Motor neuron (in vitro differentiated cells): ENCODE measurements around the gene DNAJC12. TPM values are rescaled to one million over a fixed set of nuclear protein-coding genes. Genes with fewer than 3 reads are reported as not detected.
A peak's percentile ranks its signal among the peaks of the same experiment; 100 is the strongest.

Experiments
- ATAC-seq, 8 experiments: fragments of 200-7000 bp; cut with Tn5 transposase; replicated peaks in 6 of 8; 2 replicates each; pipeline ENCODE4 v1.8.0; 2021; ENCODE audit warnings: mild to moderate bottlenecking in 8 of 8, moderate library complexity in 8 of 8
- H3K27ac ChIP-seq, 2 donors: fragments of 250-450 bp; sonication (Bioruptor Pico); 2 replicates each; pipeline ENCODE4 v1.9.0; 2021; ENCODE audit warnings: antibody characterized with exemption in 2 of 2, mild to moderate bottlenecking in 2 of 2, moderate library complexity in 1 of 2
- H3K4me1 ChIP-seq, 2 donors: fragments of 250-450 bp; sonication (Bioruptor Pico); replicated peaks in 1 of 2; 2 replicates each; pipeline ENCODE4 v1.6.1; 2021; ENCODE audit warnings: antibody characterized with exemption in 2 of 2, mild to moderate bottlenecking in 2 of 2, moderate library complexity in 1 of 2
- H3K4me3 ChIP-seq, 5 donors: fragments of 250-450 bp; sonication (Bioruptor Pico); 2 replicates each; pipeline ENCODE4 v1.9.0; 2021; ENCODE audit warnings: antibody characterized with exemption in 5 of 5, mild to moderate bottlenecking in 5 of 5, moderate library complexity in 4 of 5
- WGBS, 10 experiments: fragments of 450-650 bp; shearing (Covaris generic); methylation state at CpG; one replicate each; pipeline ENCODE4 v1.0.0; 2022; 5-methylcytosine and 5-hydroxymethylcytosine counted together
- in situ Hi-C, 9 experiments: fragments of 400-800 bp; cut with MboI; loops; one replicate each; pipeline ENCODE4 v1.15.0; 2021; ENCODE audit warnings: low sequenced_read_pairs in 9 of 9, low pct_unique_long_range_greater_than_20kb in 2 of 9; ENCODE audit not compliant: unreplicated experiment in 9 of 9
- total RNA-seq, 8 experiments: library from RNA; unstranded; fragments of 300-600 nt; gene quantifications; 2 replicates each; pipeline versions ENCODE4 v1.2.3 to v1.2.4, GENCODE V29; 2022

DNAJC12 gene
- total RNA-seq, 8 experiments from 2014 or later, result 18.3 to 175 (median 50.1) TPM

- Histone ChIP-seq H3K4me3 (no peak overlapping the region), H3K4me1 (peaks cover 9 to 18% of the 10 kb centered on the region in 2 donors), H3K27ac (no peak overlapping the region)
- ATAC-seq, result peak in 4 of 8 experiments; percentile 21 to 83 (median 40)
- in situ Hi-C loops, result no loop called here
- 40 to 82% (median 63%) methylated on average over 1 to 3 of the region's 3 CpGs; no CpG with 5 or more reads in 1 of the 10 experiments for WGBS, 10 experiments
These were observed 34.2 kb downstream of the DNAJC12 start for GRCh38 chr10:67803588-67804394.

GRCh38 chr10:67802767-67803538, 35.0 kb downstream of the DNAJC12 start:
- WGBS, 10 experiments, result 83 to 100% (median 90%) methylated on average over 1 to 5 of the region's 10 CpGs; no CpG with 5 or more reads in 3 of the 10 experiments
- in situ Hi-C loops, result no loop called here
- peak in 1 of 8 experiments; percentile 8 for ATAC-seq
- H3K4me1 ChIP-seq, result peaks cover 5 to 9% of the 10 kb centered on the region in 2 donors
- H3K4me3 ChIP-seq, result no peak overlapping the region
- H3K27ac ChIP-seq, result no peak overlapping the region

- no peak overlapping the region for H3K4me3 ChIP-seq
- H3K4me1 ChIP-seq, result peaks cover 0 to 5% of the 10 kb centered on the region in 2 donors
- ATAC-seq, result no peak
- no peak overlapping the region for H3K27ac ChIP-seq
- in situ Hi-C loops, result no loop called here
- 78 to 100% (median 96%) methylated on average over 1 of the region's 1 CpG; no CpG with 5 or more reads in 2 of the 10 experiments for WGBS, 10 experiments
These were observed 36.9 kb downstream of the DNAJC12 start for GRCh38 chr10:67801118-67801517.

DNA sequence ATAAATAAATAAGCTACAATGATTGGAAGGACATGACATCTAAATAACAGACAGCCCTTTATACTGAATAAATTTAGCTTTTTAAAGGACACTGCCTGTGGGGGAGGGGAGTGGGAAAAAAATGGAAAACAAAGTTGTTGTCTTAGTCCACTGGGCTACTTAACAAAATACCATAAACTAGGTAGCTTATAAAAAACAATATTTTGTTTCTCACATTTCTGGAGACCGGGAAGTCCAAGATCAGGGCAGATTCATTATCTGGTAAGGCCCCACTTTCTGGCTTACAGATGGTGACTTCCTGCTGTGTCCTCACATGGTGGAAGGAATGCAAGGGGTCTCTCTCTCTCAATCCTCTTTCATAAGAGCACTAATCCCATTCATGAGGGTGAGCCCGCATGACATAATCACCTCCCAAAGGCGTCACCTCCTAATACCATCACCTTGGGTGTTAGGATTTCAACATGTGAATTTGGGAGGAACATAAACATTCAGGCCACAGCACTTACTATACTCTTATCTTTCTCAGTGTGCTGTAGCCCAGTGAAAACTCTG, 43.0 kb downstream of the DNAJC12 start:
- Histone ChIP-seq H3K27ac (no peak overlapping the region), H3K4me3 (no peak overlapping the region), H3K4me1 (peaks cover 20 to 22% of the 10 kb centered on the region in 2 donors)
- WGBS, 10 experiments, result 32 to 93% (median 72%) methylated on average over 1 to 3 of the region's 3 CpGs; no CpG with 5 or more reads in 2 of the 10 experiments
- in situ Hi-C loops, result no loop called here
- peak in 1 of 8 experiments; percentile 24 for ATAC-seq

- Histone ChIP-seq H3K27ac (no peak overlapping the region), H3K4me3 (no peak overlapping the region), H3K4me1 (peaks cover 24 to 25% of the 10 kb centered on the region in 2 donors)
- ATAC-seq, result no peak
- in situ Hi-C loops, result no loop called here
- WGBS, 10 experiments, result 51 to 100% (median 94%) methylated on average over 1 to 4 of the region's 4 CpGs
These were observed 43.7 kb downstream of the DNAJC12 start for GRCh38 chr10:67794256-67794655.

GRCh38 chr10:67793313-67793712, 44.7 kb downstream of the DNAJC12 start:
- Histone ChIP-seq H3K4me1 (peaks cover 24 to 25% of the 10 kb centered on the region in 2 donors), H3K4me3 (no peak overlapping the region), H3K27ac (no peak overlapping the region)
- no peak for ATAC-seq
- in situ Hi-C loops, result no loop called here
- WGBS, 10 experiments, result 0 to 50% (median 31%) methylated on average over 1 to 2 of the region's 2 CpGs; no CpG with 5 or more reads in 1 of the 10 experiments

GRCh38 chr10:67792653-67793052, 45.3 kb downstream of the DNAJC12 start:
- in situ Hi-C loops, result no loop called here
- Histone ChIP-seq H3K27ac (no peak overlapping the region), H3K4me3 (no peak overlapping the region), H3K4me1 (peaks cover 24 to 25% of the 10 kb centered on the region in 2 donors)
- ATAC-seq, result no peak

DNA sequence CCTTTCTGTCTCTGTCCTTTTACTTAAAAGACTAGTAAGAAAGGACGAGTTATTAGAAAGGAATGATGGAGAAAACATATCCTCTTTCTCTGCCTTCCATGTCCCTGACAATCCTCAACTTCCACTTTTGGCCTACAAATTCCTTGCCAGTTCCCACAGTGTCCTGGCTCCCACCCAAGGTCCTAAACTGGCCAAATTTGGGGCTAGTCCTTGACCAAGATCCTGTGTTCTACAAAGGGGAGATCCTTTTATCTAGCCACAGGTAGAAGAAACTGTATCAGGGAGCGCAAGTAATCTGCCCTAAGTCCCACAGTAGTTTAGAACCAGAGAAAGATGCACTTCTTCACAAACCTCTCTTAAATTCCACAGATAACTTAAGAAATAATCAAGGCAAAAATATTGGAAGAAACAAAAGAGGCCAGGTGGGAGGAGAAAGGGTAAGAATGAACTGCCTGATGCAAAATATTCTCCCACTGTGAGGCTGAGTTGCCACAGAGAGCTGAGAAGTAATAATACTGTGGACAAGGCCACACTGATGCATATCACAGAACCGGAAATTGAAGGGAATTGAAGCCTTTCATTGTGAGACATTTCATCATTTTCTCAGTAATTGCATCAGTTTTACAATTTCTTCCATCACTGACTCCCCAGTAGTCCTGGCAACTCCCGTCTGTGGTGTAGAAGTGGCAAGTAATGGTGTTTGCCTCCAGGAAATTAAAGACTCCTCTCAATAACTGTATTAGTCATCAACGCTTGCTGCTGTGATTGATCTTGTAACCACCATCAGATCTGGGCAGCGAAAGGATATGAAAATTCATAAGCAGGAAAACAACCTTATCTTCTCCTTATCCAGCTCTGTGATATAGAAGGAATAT, 47.2 kb downstream of the DNAJC12 start:
- Histone ChIP-seq H3K4me1 (peaks cover 24 to 25% of the 10 kb centered on the region in 2 donors), H3K4me3 (peak overlapping the region in 1 of 5 donors; percentile 12), H3K27ac (peak overlapping the region; percentile 74 to 88)
- WGBS, 10 experiments, result 38 to 93% (median 63%) methylated on average over 2 to 6 of the region's 6 CpGs
- in situ Hi-C loops, result no loop called here
- peak in 7 of 8 experiments; percentile 66 to 97 (median 93) for ATAC-seq

DNA sequence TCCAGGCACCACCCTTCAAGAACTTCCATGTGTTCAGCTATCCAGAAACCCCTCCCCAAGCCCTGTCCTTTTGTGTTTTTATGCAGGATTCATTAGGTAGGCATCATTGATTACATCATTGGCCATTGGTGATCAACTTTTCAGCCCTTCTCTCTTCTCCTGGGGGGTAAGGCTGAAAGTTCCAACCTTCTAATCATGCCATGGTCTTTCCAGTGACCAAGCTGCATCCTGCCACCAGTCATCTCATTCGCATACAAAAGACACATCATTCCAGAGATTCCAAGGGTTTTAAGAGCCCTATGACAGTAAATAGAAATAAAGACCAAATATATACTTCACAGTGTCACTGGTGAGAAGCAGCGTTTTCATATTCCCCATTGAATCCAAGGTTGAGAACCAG, 48.2 kb downstream of the DNAJC12 start:
- Histone ChIP-seq H3K4me3 (no peak overlapping the region), H3K4me1 (peaks cover 24 to 25% of the 10 kb centered on the region in 2 donors), H3K27ac (no peak overlapping the region)
- no peak for ATAC-seq
- in situ Hi-C loops, result no loop called here
- WGBS, 10 experiments, result 77 to 100% (median 89%) methylated on average over 1 to 2 of the region's 2 CpGs; no CpG with 5 or more reads in 1 of the 10 experiments

- Histone ChIP-seq H3K4me1 (peaks cover 21 to 24% of the 10 kb centered on the region in 2 donors), H3K27ac (no peak overlapping the region), H3K4me3 (no peak overlapping the region)
- peak in 3 of 8 experiments; percentile 73 to 90 (median 82) for ATAC-seq
- 16 to 100% (median 64%) methylated on average over 1 to 10 of the region's 15 CpGs; no CpG with 5 or more reads in 1 of the 10 experiments for WGBS, 10 experiments
- in situ Hi-C loops, result no loop called here
These were observed 49.7 kb downstream of the DNAJC12 start for GRCh38 chr10:67788028-67788886.

- Histone ChIP-seq H3K27ac (no peak overlapping the region), H3K4me3 (no peak overlapping the region), H3K4me1 (peaks cover 3 to 5% of the 10 kb centered on the region in 2 donors)
- in situ Hi-C loops, result no loop called here
- WGBS, 10 experiments, result 17 to 100% (median 74%) methylated on average over 1 of the region's 1 CpG; no CpG with 5 or more reads in 6 of the 10 experiments
- no peak for ATAC-seq
These were observed 52.9 kb downstream of the DNAJC12 start for GRCh38 chr10:67785098-67785497.
